IPS-18a (cell line): ENCODE results near the gene EMC10.

Experiments
- H3K27ac ChIP-seq: one replicate; pipeline ENCODE4 v1.5.1; 2013; ENCODE audit warnings: low read length
- H3K27me3 ChIP-seq: one replicate; pipeline ENCODE4 v1.6.1; 2013; ENCODE audit warnings: mild to moderate bottlenecking, low read length; ENCODE audit not compliant: control insufficient read depth, insufficient read depth
- H3K36me3 ChIP-seq: one replicate; pipeline ENCODE4 v1.6.1; 2013; ENCODE audit warnings: low read depth, low read length; ENCODE audit not compliant: control insufficient read depth
- H3K4me1 ChIP-seq: one replicate; pipeline ENCODE4 v1.6.1; 2013; ENCODE audit warnings: low read depth, low read length; ENCODE audit not compliant: control insufficient read depth
- H3K4me3 ChIP-seq: one replicate; pipeline ENCODE4 v1.5.1; 2013; ENCODE audit warnings: low read length
- H3K9ac ChIP-seq: one replicate; pipeline ENCODE4 v1.6.1; 2013; ENCODE audit warnings: mild to moderate bottlenecking, low read length, moderate library complexity
- H3K9me3 ChIP-seq: one replicate; pipeline ENCODE4 v1.6.1; 2013; ENCODE audit warnings: low read depth, low read length; ENCODE audit not compliant: control insufficient read depth

The EMC10 gene

GRCh38 chr19:50513746-50514345, 37.5 kb downstream of the EMC10 start, which contains the start of gene ASPDH:
Gene ASPDH, minus strand, starts transcription at chr19:50513913. Its CDS starts 90 bp downstream, at chr19:50513823.
- H3K36me3 ChIP-seq = no peaks in the 10 kb centered on the region
- H3K9ac ChIP-seq = no peak within 1 kb of the TSS
- H3K27me3 ChIP-seq = peaks cover 8% of the 10 kb centered on the region
- H3K27ac ChIP-seq = no peak within 1 kb of the TSS
- H3K4me3 ChIP-seq = no peak within 1 kb of the TSS
- no peaks in the 10 kb centered on the region for H3K9me3 ChIP-seq
- H3K4me1 ChIP-seq = no peaks in the 10 kb centered on the region

- Histone ChIP-seq H3K4me3 (no peak overlapping the region), H3K36me3 (no peaks in the 10 kb centered on the region), H3K4me1 (no peaks in the 10 kb centered on the region)
Measured at GRCh38 chr19:50514346-50515167, 38.2 kb downstream of the EMC10 start.

GRCh38 chr19:50515168-50515561, 38.9 kb downstream of the EMC10 start:
- H3K4me3 ChIP-seq = no peak overlapping the region
- no peak overlapping the region for H3K9ac ChIP-seq
- no peak overlapping the region for H3K27ac ChIP-seq
- H3K4me1 ChIP-seq = no peaks in the 10 kb centered on the region
- no peaks in the 10 kb centered on the region for H3K9me3 ChIP-seq
- no peaks in the 10 kb centered on the region for H3K36me3 ChIP-seq
- no peaks in the 10 kb centered on the region for H3K27me3 ChIP-seq

More at GRCh38 chr19:50514346-50515167, 38.2 kb downstream of the EMC10 start:
- Histone ChIP-seq H3K9me3 (no peaks in the 10 kb centered on the region), H3K9ac (no peak overlapping the region), H3K27me3 (peaks cover 1% of the 10 kb centered on the region), H3K27ac (no peak overlapping the region)

GRCh38 chr19:50516456-50516855, 40.1 kb downstream of the EMC10 start:
- no peak overlapping the region for H3K27ac ChIP-seq
- no peak overlapping the region for H3K4me3 ChIP-seq
- no peaks in the 10 kb centered on the region for H3K27me3 ChIP-seq
- no peaks in the 10 kb centered on the region for H3K36me3 ChIP-seq
- no peak overlapping the region for H3K9ac ChIP-seq
- no peaks in the 10 kb centered on the region for H3K9me3 ChIP-seq
- no peaks in the 10 kb centered on the region for H3K4me1 ChIP-seq

- Histone ChIP-seq H3K4me1 (no peaks in the 10 kb centered on the region), H3K9ac (no peak overlapping the region), H3K4me3 (no peak overlapping the region), H3K27me3 (no peaks in the 10 kb centered on the region), H3K27ac (no peak overlapping the region), H3K9me3 (no peaks in the 10 kb centered on the region), H3K36me3 (no peaks in the 10 kb centered on the region)
Measured at GRCh38 chr19:50516964-50517703, 40.8 kb downstream of the EMC10 start.

GRCh38 chr19:50517704-50518075, 41.4 kb downstream of the EMC10 start:
- no peaks in the 10 kb centered on the region for H3K4me1 ChIP-seq

GRCh38 chr19:50518091-50519005, 42.0 kb downstream of the EMC10 start:
- no peaks in the 10 kb centered on the region for H3K36me3 ChIP-seq
- no peaks in the 10 kb centered on the region for H3K27me3 ChIP-seq
- no peaks in the 10 kb centered on the region for H3K9me3 ChIP-seq
- no peaks in the 10 kb centered on the region for H3K4me1 ChIP-seq
- H3K4me3 ChIP-seq = no peak overlapping the region
- no peak overlapping the region for H3K27ac ChIP-seq
- no peak overlapping the region for H3K9ac ChIP-seq

More at GRCh38 chr19:50517704-50518075, 41.4 kb downstream of the EMC10 start:
- no peaks in the 10 kb centered on the region for H3K27me3 ChIP-seq
- H3K4me3 ChIP-seq = no peak overlapping the region
- H3K27ac ChIP-seq = no peak overlapping the region
- no peak overlapping the region for H3K9ac ChIP-seq
- no peaks in the 10 kb centered on the region for H3K36me3 ChIP-seq
- no peaks in the 10 kb centered on the region for H3K9me3 ChIP-seq

- Histone ChIP-seq H3K27ac (no peak overlapping the region), H3K9me3 (no peaks in the 10 kb centered on the region), H3K36me3 (no peaks in the 10 kb centered on the region), H3K4me1 (no peaks in the 10 kb centered on the region), H3K27me3 (no peaks in the 10 kb centered on the region), H3K9ac (no peak overlapping the region), H3K4me3 (no peak overlapping the region)
Measured at GRCh38 chr19:50519006-50519575, 42.8 kb downstream of the EMC10 start.

- Histone ChIP-seq H3K36me3 (no peaks in the 10 kb centered on the region), H3K4me3 (no peak overlapping the region), H3K27me3 (no peaks in the 10 kb centered on the region), H3K27ac (no peak overlapping the region), H3K9ac (no peak overlapping the region), H3K4me1 (no peaks in the 10 kb centered on the region), H3K9me3 (no peaks in the 10 kb centered on the region)
Measured at GRCh38 chr19:50520822-50521465, 44.6 kb downstream of the EMC10 start.

- Histone ChIP-seq H3K9me3 (no peaks in the 10 kb centered on the region), H3K4me3 (no peak overlapping the region), H3K27me3 (no peaks in the 10 kb centered on the region), H3K27ac (no peak overlapping the region), H3K36me3 (no peaks in the 10 kb centered on the region), H3K9ac (no peak overlapping the region), H3K4me1 (no peaks in the 10 kb centered on the region)
Measured at GRCh38 chr19:50522881-50523280, 46.6 kb downstream of the EMC10 start.
